ENCODE measurements around the gene PXT1. TPM values are rescaled to one million over a fixed set of nuclear protein-coding genes. Genes with fewer than 3 reads are reported as not detected.
"Not testable (repeated sequence)": the region's sequence is repeated elsewhere in the genome, so short reads cannot be mapped to it uniquely, and the experiment has no call there.

The PXT1 gene
- total RNA-seq, 1 donor from 2014 or later: not detected

DNA sequence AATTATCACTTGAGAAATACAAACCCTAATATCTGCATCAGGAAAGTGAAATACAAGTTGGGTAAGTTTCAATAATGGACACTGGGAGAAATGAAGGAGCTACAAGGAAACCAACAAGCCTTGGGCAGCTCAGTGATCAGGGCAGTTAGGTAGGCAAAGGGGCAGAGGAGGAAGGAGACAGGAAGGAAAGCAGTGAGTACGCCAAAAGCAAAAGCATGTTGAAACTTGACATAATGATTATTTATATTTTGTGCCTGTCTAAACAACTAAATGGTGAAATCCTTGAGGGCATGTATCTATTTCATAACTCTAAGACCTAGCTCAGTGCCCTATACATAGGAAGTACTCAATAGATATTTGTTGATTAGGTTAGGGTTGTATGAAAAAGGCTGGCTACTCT is 23.3 kb downstream of the PXT1 start:
- no peak for DNase-seq (ENCODE audit: low read depth)
- H3K4me3 ChIP-seq (ENCODE audit: low read depth, low read length): no peak overlapping the region
- TF ChIP-seq, protein P1, sequence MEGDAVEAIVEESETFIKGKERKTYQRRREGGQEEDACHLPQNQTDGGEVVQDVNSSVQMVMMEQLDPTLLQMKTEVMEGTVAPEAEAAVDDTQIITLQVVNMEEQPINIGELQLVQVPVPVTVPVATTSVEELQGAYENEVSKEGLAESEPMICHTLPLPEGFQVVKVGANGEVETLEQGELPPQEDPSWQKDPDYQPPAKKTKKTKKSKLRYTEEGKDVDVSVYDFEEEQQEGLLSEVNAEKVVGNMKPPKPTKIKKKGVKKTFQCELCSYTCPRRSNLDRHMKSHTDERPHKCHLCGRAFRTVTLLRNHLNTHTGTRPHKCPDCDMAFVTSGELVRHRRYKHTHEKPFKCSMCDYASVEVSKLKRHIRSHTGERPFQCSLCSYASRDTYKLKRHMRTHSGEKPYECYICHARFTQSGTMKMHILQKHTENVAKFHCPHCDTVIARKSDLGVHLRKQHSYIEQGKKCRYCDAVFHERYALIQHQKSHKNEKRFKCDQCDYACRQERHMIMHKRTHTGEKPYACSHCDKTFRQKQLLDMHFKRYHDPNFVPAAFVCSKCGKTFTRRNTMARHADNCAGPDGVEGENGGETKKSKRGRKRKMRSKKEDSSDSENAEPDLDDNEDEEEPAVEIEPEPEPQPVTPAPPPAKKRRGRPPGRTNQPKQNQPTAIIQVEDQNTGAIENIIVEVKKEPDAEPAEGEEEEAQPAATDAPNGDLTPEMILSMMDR (conservative IDR thresholded peaks at IDR 0.05; ENCODE audit: low read depth, low read length): no peak

GRCh38 chr6:36418558-36418957 is 24.1 kb downstream of the PXT1 start:
- no peak overlapping the region for H3K4me3 ChIP-seq (ENCODE audit: low read depth, low read length)
- TF ChIP-seq, protein P1 (conservative IDR thresholded peaks at IDR 0.05; ENCODE audit: low read depth, low read length): no peak
- no peak for DNase-seq (ENCODE audit: low read depth)

DNA sequence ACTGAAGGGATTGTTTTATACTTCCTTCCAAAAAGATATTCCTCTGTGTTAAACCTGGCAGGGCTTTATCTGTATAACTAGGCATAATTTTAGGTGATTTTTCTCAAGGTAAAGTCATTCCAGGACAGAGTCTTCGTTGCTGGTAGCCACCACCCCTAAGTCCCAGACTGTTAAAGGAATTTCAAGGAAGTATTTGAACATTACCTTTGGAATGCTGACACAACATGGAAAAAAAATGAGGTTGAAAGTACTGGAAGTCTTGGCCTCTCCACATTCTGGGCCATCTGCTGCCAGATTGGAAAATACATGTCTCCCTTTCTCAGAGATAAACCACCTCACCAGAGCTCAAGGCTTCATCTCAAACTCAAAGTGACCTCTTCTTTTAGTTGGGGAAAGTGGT is 28.2 kb downstream of the PXT1 start:
- TF ChIP-seq, protein P1 (conservative IDR thresholded peaks at IDR 0.05; ENCODE audit: low read depth, low read length): no peak
- DNase-seq (ENCODE audit: low read depth): no peak
- H3K4me3 ChIP-seq (ENCODE audit: low read depth, low read length): no peak overlapping the region

DNA sequence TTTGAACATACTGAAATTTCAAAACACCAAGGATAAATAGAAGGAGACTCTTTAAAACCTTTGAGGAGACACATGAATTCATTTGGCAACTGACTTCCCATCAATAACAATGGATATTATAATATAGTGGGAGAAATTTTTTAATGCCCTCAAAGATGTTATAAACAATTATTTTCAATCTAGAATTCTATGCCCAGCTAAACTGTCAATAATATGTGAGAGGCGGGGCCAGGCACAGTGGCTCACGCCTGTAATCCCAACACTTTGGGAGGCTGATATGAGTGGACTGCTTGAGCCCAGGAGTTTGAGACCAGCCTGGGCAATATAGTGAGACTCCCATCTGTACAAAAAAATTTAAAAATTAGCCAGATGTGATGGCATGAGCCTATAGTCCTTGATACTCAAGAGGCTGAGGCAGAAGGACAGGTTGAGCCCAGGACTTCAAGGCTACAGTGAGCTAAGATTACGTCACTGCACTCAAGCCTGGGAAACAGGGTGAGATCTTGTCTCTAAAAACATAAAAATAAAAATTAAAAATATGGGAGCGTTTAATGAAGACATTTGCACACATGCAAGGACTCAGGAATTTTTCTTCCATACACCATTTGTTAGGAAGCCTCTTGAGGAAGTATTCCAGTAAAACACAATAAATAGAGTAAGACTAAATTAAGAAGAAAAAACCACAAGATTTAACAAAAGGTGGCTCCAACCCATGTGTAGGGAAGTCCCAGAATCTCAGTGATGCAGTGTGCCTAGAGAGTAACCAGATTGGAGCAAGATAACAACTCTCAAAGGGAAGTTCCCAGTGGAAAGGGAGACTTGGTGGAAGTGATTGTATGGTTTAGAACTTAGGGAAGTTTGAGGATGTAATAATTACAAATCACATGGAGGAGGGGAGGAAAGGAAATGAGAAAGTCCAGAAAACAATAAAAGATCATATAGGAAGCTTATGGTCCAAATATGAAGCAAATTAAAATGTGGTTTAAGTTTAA is 28.9 kb downstream of the PXT1 start:
- H3K4me3 ChIP-seq (ENCODE audit: low read depth, low read length): no peak overlapping the region
- DNase-seq (ENCODE audit: low read depth): no peak
- TF ChIP-seq, protein P1 (conservative IDR thresholded peaks at IDR 0.05; ENCODE audit: low read depth, low read length): no peak

DNA sequence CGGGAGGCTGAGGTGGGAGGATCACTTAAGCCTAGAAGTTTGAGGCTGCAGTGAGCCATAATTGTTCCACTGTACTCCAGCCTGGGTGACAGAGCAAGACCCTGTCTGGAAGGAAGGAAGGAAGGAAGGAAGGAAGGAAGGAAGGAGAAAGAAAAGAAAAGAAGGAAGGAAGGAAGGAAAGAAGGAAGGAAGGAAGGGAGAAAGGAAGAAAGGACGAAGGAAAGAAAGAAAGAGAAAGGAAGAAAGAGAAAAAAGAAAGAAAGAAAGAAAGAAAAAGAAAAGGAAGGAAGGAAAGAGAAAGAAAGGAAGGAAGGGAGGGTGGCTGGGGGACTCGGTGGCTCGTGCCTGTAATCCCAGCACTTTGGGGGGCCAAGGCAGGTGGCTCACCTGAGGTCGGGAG is 32.9 kb downstream of the PXT1 start:
- DNase-seq (ENCODE audit: low read depth); H3K4me3 ChIP-seq (ENCODE audit: low read depth, low read length): not testable (repeated sequence)

- TF ChIP-seq, protein P1 (conservative IDR thresholded peaks at IDR 0.05; ENCODE audit: low read depth, low read length): no peak
- no peak overlapping the region for H3K4me3 ChIP-seq (ENCODE audit: low read depth, low read length)
- no peak for DNase-seq (ENCODE audit: low read depth)
Measured at GRCh38 chr6:36404164-36404563, 38.5 kb downstream of the PXT1 start.

- DNase-seq (ENCODE audit: low read depth): no peak
- H3K4me3 ChIP-seq (ENCODE audit: low read depth, low read length): no peak overlapping the region
- TF ChIP-seq, protein P1 (conservative IDR thresholded peaks at IDR 0.05; ENCODE audit: low read depth, low read length): no peak
Measured at GRCh38 chr6:36402481-36402880, 40.2 kb downstream of the PXT1 start.
